Parathyroid adenoma (tissue), 2 donors: ENCODE measurements around the gene PABPN1L.

Experiments used
- H2AFZ ChIP-seq: fragments of 300-600 bp; sonication (generic); one replicate; pipeline ENCODE4 v1.7.0; 2017; ENCODE audit warnings: antibody characterized with exemption, mild to moderate bottlenecking
- H3K27ac ChIP-seq: fragments of 300-600 bp; sonication (generic); one replicate; pipeline ENCODE4 v1.7.0; 2017
- H3K27me3 ChIP-seq: fragments of 300-600 bp; sonication (generic); one replicate; pipeline ENCODE4 v1.7.0; 2017; ENCODE audit warnings: low read length; ENCODE audit not compliant: control insufficient read depth, insufficient read depth
- H3K36me3 ChIP-seq: fragments of 300-600 bp; sonication (generic); one replicate; pipeline ENCODE4 v1.7.0; 2017; ENCODE audit warnings: low read length; ENCODE audit not compliant: control insufficient read depth, insufficient read depth
- H3K4me1 ChIP-seq: fragments of 300-600 bp; sonication (generic); one replicate; pipeline ENCODE4 v1.7.0; 2017; ENCODE audit warnings: control low read depth
- H3K4me2 ChIP-seq: fragments of 300-600 bp; sonication (generic); one replicate; pipeline ENCODE4 v1.7.0; 2017; ENCODE audit warnings: low read length
- H3K4me3 ChIP-seq: fragments of 300-600 bp; sonication (generic); one replicate; pipeline ENCODE4 v1.7.0; 2017; ENCODE audit warnings: low read depth, low read length
- H3K79me2 ChIP-seq: fragments of 300-600 bp; sonication (generic); one replicate; pipeline ENCODE4 v1.7.0; 2017; ENCODE audit warnings: control low read depth
- H3K9ac ChIP-seq: fragments of 300-600 bp; sonication (generic); one replicate; pipeline ENCODE4 v1.7.0; 2017; ENCODE audit warnings: mild to moderate bottlenecking
- H3K9me3 ChIP-seq: fragments of 300-600 bp; sonication (generic); one replicate; pipeline ENCODE4 v1.7.0; 2017; ENCODE audit warnings: low read length; ENCODE audit not compliant: control insufficient read depth
- TF ChIP-seq, protein P1 (sequence below): fragments of 300-600 bp; sonication (generic); IDR thresholded peaks from one replicate; pipeline ENCODE4 v1.7.0; 2017; ENCODE audit warnings: antibody characterized with exemption, mild to moderate bottlenecking
- donor health status: primary hyperparathyroidism.

PABPN1L gene

GRCh38 chr16:88815227-88815626 is 51.2 kb downstream of the PABPN1L start:
- no peaks in the 10 kb centered on the region for H3K27me3 ChIP-seq
- H3K4me2 ChIP-seq = no peak overlapping the region
- H3K79me2 ChIP-seq = no peaks in the 10 kb centered on the region
- no peak overlapping the region for H3K27ac ChIP-seq
- no peak overlapping the region for H3K9ac ChIP-seq
- no peak overlapping the region for H3K4me3 ChIP-seq
- TF ChIP-seq, protein P1, sequence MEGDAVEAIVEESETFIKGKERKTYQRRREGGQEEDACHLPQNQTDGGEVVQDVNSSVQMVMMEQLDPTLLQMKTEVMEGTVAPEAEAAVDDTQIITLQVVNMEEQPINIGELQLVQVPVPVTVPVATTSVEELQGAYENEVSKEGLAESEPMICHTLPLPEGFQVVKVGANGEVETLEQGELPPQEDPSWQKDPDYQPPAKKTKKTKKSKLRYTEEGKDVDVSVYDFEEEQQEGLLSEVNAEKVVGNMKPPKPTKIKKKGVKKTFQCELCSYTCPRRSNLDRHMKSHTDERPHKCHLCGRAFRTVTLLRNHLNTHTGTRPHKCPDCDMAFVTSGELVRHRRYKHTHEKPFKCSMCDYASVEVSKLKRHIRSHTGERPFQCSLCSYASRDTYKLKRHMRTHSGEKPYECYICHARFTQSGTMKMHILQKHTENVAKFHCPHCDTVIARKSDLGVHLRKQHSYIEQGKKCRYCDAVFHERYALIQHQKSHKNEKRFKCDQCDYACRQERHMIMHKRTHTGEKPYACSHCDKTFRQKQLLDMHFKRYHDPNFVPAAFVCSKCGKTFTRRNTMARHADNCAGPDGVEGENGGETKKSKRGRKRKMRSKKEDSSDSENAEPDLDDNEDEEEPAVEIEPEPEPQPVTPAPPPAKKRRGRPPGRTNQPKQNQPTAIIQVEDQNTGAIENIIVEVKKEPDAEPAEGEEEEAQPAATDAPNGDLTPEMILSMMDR = no peak
- H2AFZ ChIP-seq = no peak overlapping the region
- peaks cover 5% of the 10 kb centered on the region for H3K4me1 ChIP-seq
- H3K9me3 ChIP-seq = no peaks in the 10 kb centered on the region
- H3K36me3 ChIP-seq = no peaks in the 10 kb centered on the region

DNA sequence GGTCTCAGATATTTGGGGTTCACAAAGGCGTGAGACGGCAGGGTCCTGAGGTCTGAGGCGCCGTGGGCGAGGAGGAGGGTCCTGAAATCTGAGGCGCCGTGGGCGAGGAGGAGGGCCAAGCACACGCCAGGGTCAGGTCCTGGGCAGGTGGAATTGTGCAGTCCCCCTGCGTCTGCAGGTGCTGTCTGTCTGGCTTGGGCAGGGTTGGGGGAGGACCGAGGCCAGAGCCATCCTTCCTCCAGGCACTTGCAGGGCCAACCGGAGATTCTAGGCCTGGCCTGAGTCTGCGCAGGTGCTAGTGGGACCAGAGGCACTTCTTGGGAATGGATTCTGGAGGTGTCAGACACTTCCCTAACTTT is 52.3 kb downstream of the PABPN1L start:
- H3K27ac ChIP-seq = no peak overlapping the region
- H3K4me2 ChIP-seq = no peak overlapping the region
- H3K36me3 ChIP-seq = no peaks in the 10 kb centered on the region
- no peak overlapping the region for H3K9ac ChIP-seq
- H3K4me3 ChIP-seq = no peak overlapping the region
- no peaks in the 10 kb centered on the region for H3K27me3 ChIP-seq
- no peaks in the 10 kb centered on the region for H3K79me2 ChIP-seq
- no peak overlapping the region for H2AFZ ChIP-seq
- TF ChIP-seq, protein P1 = no peak
- no peaks in the 10 kb centered on the region for H3K9me3 ChIP-seq
- H3K4me1 ChIP-seq = peaks cover 8% of the 10 kb centered on the region
